Measurements from ENCODE around the gene ABCF2.

ABCF2 gene

DNA sequence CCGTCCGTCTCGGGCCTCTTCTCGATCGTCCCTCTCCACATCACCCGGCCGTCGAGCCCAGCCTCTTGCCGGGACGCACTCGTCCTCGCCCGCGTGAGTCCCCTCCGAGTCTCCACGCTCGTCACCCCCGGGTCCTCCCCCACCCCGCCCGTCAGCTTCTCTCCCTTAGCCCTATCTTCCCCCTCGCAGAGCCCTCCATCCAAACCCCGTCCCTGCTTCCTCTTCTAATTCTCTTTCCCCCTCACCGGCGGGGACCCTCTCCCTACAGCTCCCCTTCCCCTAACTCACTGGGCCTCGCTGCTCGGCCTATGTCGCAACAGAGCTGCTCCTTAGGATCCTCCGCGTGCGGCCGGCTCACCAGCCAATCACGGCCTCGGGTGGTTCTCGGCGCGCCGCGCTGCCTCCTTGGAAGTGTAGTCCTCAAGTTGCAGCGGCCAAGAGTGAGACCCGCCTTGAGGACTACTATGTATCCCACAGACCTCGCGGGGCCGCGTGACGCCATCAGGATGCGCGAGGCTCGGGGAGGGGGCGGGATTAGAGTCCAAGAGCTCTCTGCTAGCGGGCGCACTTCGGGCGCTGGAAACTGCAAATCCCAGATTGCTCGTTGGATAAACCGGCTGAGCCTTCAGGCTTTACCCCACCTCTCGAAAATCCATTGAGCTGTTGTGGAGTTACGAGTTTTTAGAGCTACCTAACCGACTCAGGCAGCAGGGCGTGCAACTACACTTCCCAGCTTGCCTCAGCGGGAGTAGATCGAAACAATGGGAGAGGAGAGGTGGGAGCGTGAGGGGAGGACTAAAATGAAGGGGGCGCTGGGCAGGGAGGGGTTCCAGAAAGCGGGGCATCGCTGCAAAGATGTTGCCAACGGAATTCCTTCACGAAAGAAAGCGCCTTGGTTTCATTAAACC lies at the start of gene ABCF2:
Gene ABCF2, minus strand, starts transcription at position 331 of the 908 bp plus-strand sequence. CDS start 747 bp downstream, outside the sequence.
- DNase-seq (ENCODE audit: low read depth), result peak; percentile 99

DNA sequence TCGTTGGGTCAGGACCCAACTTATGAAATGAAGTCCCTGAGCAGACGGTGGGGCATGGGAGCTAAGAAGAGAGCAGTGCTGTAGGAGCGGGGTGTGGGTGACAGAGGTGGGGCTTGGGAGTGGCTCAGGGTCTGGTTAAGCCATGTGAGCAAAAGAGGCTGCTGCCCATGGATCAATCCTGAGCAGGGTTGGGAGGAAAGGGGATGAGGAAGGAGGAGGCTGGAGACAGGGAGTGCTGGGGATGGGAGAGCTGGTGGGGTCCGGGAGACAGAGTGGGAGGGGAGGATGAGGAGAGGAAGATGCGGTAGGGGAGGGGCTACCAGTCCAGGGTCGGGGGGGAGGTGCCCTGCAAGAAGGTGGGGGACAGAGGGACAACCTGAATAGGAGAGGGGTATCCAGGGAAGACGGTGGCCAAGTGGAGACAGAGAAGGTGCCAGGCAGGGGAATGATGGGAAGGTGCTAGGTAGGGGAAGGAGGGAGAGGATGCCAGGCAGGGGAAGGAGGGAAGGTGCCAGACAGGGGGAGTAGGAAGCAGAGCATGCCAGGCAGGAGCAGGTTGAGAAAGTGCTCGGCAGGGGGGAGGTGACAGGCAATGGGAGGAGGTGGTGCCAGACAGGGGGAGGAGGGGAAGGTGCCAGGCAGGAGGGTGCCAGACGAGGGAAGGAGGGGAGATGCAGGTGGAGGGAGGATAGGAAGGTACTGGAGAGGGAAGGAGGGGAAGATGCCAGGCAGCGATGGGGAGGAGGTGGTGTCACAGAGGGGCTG lies 49.0 kb upstream of the ABCF2 start:
- DNase-seq (ENCODE audit: low read depth), result no peak

DNA sequence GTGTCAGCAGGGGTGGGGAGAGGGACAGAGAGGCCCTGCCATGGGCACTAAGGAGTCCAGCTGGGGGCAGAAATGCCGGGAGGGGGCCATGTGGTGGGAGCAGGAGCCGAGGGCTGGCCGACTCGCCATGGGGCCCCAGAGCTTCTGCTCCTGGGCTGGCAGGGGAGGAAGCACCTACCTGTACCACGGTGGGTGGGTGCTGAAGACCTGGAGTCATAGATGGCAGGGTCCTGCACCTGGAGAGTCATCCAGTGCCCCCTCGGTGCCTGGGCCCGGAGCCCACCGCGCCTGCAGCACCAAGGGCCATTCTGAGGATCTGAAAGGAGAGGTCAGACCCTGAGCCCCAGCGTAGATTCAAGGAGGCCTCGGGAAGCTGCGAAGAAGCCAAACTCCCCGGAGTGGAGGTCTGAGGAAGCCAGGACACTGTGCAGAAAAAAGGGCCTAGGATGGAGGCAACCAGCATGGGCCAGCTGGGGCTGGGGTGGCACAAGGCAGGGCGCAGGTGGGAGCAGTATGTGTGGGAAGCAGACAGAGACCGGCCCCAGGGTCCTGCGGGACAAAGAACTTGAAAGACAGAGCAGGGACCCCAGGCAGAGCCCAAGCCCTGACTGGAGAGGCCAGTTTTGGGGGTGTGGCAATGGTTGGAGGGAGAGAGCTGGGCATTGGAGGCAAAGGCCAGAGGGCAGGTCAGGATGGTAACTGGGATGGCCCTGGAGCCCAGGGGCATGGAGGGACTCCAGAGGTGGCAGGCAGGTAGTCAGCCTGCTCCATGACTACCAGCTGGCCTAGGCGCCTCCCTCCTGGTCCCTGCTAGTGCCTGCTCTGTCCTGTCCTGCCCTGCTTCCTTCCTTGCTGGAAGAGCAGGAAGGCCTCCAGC lies 48.2 kb upstream of the ABCF2 start:
- DNase-seq (ENCODE audit: low read depth), result no peak

DNA sequence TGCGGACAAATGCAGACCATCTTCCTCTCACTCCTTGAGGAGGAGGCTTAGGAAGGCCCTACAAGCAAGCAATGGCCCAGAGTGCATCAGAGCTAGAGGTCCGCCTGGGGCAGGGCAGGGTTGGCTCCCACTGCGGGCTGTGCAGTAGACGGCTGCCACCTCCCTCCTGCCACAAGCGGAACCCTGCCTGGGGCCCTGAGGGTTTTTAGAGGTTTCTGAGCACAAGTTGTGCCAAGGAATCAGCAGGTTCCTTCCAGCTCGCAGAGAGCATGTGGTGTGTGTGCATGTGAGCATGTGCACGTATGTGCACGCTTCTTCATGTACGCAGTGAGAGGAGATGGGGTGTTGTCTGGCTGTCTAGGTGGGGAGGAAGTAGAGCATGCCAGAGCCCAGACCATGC lies 47.4 kb upstream of the ABCF2 start:
- no peak for DNase-seq (ENCODE audit: low read depth)

DNA sequence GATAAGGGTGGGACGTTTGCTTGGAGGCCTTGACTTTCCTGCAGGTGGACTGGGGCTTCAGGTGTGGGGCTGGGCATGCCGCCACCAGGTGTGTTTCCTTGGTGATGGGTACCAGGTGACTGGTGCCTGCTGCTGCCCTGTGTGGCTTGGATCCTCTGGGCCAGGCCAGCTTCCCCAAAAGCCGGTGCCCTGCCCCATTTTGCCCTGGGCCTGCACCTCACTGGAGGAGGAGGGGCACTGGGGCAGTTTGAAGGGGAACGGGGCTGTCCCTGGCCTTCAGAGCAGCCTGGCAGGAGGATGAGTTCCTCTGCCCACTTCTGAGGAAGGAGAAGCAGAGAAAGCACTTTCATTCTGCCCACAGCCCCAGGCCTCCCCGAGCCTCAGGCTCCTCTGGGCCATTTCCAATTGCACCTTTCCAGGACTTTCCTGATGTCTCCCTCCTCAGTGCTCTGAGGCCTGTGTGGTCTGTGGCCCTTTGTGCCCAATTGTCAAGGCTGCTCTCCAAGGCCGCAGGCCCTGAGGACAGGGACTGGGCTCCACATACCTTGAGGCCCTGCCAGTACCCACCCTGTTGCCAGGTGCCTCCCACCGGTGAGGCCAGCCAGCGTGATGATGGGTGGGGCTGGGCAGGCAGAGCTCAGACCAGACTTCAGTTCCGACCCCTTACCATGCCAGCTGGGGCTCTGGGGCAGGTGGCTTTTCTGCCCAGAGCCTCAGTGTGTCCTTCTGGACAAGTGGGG lies 46.8 kb upstream of the ABCF2 start:
- DNase-seq (ENCODE audit: low read depth), result no peak

DNA sequence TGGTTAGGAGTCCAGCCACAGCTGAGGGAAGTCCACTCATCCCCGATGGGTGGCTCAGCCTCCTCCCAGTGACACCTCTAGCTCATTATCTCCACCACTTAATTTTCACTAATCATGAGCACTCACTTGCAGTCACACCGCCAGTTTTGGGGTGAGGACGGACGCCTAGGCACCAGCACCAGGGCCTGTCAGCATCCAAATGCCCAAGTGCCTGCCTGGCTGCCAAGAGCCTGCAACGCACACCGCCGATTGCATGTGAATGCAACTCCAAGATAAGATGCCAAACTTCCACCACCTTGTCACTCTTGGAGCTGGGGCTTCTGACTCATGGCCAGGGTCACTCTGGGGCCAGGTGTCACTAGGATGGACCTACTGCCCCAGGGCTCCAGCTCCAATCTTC lies 45.9 kb upstream of the ABCF2 start:
- DNase-seq (ENCODE audit: low read depth), result no peak

DNA sequence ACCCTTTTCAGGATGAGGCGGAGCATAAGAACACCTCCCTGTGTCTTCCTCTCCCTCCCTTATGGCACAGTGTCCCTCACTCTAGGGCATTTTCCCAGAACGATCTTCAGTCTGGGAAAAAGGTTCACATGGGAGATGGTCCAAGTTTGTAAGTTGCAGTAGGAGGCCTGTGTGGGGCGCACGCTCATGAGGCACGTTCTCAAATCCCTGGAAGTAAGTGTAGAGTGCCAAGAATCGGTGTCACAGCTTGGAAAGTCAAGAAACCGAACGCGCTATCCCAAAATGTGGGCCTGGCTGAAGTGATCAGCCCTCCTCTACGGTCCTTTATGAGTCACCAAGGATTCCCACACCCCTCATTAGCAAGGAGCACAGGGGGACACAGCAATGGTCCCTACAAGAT lies 45.4 kb upstream of the ABCF2 start:
- DNase-seq (ENCODE audit: low read depth), result no peak

DNA sequence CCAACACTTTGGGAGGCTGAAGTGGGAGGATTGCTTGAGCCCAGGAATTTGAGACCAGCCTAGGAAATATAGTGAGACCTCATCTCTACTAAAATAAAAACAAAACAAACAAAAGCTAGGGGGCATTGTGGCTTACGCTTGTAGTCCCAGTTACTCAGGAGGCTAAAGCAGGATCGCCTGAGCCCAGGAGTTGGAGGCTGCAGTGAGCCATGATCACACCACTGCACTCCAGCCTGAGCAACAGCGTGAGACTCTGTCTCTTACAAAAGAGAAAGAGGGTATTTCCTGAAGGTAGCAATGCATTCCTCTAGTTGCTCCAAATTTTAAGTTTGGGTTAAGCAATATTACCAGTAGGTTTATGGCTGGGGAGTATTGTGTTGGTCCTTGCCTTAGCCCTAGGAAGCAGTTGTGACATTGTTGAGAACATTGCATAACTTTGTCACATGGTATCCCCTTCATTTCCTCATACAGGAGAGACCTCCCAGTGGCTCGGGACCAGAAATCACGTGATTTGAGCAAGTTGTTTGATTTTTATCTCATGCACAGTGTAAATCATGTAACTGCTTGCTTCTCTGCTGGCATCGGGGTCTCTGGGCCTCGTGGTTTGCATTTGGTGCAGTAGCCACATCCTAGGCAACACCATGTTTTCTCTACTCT lies 44.8 kb upstream of the ABCF2 start:
- DNase-seq (ENCODE audit: low read depth), result no peak

DNA sequence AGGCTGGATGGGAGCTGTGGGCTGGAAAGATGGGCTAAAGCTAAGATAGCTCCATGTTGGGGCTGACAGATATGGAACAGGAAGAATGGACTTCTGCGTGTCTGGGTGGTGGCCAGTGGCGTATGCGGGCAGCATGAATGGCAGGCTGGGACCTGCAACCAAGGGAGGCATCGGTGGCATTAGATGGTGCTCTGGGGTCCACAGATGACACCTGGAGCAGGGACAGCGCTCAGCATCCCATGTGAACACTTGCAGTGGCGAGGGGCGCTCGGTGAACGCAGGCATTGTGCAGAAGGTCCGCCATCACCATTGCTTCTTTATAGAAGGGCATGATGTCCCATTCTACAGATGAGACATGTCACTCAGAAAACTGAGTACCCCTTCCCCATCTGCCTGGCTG lies 42.5 kb upstream of the ABCF2 start:
- DNase-seq (ENCODE audit: low read depth), result no peak

DNA sequence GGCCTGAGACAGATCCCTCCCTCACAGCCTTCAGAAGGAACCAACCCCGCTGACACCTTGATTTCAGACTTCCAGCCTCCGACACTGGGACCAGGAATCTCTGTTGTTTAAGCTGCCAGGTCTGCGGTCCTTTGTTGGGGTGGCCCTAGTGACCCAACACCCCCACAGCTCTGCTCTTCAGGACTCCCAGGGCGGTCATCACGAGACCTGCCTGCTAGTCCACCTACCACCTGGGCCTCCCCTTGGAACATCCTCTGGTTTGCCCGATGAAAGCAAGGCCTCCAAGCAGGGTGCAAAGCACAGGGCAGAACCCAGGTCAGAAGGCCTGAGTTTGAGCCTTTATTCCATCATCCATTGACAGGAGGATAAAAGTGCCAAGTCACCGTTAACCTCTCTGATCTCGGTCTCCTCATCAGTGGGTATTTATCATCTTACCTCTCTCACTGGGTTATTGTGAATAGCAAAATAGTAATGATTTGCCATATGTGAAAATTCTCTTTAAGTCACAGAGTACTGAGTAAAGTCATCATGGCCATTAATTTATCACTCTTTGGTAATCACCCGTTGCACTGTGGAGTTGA lies 38.4 kb upstream of the ABCF2 start:
- no peak for DNase-seq (ENCODE audit: low read depth)

DNA sequence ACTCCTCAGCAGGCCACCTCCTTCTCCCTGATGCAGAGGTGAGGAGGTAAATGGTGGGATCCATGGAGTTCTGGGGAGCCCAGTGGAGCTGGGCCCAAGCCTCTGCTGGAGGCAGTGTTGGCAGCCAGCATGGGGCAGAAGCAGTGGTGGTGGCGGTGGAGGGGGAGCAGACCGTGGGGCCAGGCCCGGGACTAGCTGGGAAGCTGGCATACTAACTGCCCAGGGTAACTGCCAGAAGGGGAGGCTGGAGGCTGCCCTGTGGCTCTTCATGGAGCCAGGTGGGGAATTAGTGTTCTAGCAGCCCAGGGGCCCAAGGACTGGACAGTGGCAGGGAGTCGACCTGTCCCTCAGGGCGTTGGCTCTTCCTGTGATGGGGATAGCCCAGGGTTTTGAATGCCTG lies 37.6 kb upstream of the ABCF2 start:
- no peak for DNase-seq (ENCODE audit: low read depth)

DNA sequence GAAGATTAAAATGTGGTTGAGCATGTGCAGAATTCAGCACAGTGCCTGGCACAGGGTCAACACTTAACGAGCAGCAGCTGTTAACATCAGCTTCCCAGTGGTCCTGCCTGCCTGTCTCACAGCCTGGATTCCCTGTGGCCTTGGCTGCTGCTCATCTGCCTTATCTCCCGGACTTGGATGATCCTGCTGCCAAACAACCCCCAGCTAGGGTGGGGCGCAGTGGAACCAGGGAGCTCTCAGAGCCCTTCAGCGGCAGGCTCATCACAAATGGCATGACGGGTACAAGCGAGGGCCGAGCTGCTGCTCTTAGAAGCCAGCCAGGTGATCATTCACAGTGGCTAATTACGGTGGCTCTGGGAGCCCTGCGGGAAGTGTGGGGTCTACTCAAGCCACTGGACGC lies 34.5 kb upstream of the ABCF2 start:
- DNase-seq (ENCODE audit: low read depth), result no peak

DNA sequence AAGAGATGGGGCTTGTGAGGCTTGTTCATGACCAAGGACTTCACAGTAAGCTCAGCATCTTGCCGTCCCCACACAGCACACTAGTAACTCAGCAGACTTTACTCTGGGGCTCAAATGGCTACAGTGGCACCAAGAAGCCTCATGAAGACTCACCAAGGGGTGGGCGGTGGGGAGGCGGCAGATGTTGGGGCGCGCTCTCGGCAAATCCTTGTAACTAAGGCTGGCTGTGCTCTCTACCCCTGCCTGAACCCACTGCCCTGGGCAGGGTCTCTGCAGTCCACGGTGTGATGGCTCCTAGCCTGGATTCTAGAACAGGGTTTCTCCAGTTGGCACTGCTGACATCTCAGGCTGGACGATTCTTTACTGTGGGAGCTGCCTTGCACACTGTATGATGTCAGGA lies 33.9 kb upstream of the ABCF2 start:
- no peak for DNase-seq (ENCODE audit: low read depth)

DNA sequence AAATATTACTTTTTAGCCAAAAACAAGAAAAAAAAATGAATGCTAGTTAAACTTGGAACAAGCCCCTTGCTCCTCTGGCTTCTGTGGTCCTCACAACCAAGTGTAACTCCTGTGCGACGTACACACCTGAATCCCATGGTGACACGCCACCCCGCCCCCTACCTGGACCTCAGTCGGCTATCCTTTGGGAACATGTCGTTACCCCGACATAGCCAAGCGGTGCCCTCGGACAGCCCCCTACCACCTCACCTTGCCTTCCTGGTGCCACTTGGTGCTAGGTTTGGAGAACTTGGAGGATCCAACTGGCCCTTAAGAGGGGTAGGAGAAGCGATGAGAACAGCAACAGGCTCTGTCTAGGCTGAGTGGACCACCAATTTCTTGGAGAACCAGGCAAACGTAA lies 33.5 kb upstream of the ABCF2 start:
- no peak for DNase-seq (ENCODE audit: low read depth)

DNA sequence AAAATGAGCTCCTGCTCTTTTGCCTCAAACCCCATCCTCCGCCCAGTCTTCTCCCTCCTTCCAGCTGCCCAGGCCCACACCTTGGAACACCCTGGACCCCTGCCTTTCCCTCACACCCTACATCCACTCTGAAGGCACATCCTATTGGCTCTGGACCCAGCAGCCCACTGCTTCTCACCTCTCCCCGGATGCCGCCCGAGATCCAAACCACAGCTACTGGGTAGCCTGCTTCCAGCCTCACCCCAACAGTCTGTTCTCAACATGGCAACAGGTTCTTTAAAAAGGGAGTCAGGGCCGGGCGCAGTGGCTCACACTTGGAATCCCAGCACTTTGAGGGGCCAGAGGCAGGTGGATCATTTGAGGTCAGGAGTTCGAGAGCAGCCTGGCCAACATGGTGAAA lies 31.0 kb upstream of the ABCF2 start:
- DNase-seq (ENCODE audit: low read depth), result no peak

DNA sequence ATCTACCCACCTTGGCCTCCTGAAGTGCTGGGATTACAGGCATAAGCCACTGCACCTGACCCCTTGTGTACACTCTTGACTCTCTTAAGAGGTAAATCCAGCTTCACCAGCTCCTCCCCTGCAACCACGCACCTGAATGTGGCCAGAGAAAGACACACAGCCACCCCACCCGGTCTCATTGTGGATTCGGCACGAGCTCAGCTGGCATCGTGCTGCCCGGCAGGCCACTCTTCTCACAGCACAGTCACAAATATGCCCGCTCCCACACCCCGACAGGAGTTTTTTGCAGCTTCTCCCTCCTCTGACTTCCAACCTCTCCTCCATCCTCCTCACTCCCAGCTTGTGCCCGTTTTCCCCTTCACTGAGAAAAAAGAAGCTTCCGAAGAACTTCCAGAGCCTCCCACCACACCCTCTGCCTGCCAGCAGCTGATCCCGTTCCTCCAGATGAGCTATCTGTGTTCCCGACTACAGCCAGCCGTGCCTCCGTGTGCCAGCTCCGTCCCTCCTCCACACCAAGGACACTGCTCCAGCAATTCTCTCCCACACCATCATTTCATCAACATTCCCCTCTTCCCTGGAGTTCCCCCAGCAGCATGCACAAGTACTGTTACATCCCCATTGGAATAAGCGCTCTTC lies 29.5 kb upstream of the ABCF2 start:
- no peak for DNase-seq (ENCODE audit: low read depth)

DNA sequence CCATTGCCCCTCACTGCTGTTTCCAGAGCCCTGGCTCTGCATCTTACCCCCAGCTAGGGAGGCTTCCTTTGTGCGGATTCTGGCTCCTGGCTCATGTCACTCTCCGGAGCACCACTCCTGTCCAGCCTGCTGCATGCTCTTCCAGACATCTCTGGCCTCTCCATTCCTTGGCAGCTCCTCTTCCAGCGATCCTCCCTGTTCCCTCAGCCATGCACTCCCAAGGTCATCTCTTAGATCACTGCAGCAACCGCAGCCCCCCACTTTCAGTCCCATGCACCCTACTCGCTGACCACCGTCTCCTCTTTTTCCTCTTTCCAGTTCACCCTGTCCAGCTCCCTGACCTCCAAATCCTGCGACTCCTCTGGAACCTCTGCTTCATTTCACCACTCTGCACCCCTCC lies 28.4 kb upstream of the ABCF2 start:
- DNase-seq (ENCODE audit: low read depth), result no peak

DNA sequence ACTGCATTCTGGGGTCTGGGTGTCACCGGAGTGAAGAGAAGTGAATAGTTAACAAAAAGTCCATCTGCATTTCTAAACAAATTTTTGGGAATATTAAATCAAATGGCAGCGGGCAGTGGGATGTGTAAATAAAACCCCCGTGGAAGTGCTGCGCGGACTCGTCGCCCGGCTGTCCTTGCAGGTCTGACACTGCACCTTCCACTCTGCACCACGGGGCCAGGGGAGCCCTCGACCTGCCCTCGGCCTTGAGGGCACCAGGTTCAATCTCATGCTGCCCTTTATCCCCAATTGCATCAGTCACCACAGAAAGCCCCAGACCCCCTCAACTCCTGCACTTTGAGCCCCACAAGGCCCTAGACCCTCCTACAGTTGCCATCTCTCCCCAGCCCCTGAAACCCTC lies 27.8 kb upstream of the ABCF2 start:
- DNase-seq (ENCODE audit: low read depth), result no peak

DNA sequence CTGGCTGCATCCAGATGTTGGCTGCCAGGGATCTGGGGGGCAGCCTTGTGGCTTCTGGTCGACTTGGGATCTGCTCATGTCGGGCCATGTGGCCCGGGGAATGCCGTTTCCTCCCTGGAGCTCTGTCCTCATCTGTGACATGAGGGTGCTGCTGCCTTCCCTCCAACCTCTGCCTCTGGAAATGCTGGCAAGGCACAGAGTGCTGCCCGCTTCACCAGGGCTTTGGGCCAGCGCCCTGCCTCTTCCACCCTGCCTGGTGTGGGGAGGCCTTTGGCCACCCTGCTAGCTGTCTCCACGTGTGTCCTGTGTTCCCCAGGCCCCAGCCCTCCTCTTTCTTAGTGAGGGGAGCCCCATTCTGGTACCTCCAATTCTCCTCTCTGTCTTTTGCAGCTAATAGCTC lies 27.3 kb upstream of the ABCF2 start:
- DNase-seq (ENCODE audit: low read depth), result no peak

All from stimulated activated CD8-positive, alpha-beta memory T cell treated with anti-CD3 and anti-CD28 coated beads, Interleukin-7, amount 100 ng/mL, for 24 hours (primary cell).